GM19467 (cell line): ENCODE results near the gene LACTB.

Experiments
- ATAC-seq: cut with Tn5 transposase; IDR thresholded peaks from one replicate; pipeline ENCODE4 v1.9.1; 2021; ENCODE audit warnings: mild to moderate bottlenecking, moderate library complexity; ENCODE audit not compliant: unreplicated experiment

The LACTB gene

DNA sequence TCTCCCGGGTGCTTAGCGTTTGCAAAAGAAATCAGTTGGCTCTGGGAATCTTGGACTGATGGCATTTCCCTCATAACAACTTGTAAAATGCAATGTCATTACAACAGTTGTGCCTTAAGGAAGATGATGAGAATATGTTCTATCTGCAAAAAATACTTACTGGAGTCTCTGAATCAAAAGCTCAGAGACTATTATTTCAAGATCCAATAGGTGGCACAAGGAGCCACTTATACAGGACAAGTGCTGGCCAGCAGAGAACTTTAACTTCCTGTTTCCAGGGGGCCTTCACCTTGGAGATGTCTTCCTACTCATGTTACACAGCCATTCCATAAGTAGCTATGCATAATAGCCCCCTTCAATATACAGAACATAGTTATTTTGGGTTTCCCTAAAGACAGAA is 44.6 kb downstream of the LACTB start:
- ATAC-seq, result no peak

DNA sequence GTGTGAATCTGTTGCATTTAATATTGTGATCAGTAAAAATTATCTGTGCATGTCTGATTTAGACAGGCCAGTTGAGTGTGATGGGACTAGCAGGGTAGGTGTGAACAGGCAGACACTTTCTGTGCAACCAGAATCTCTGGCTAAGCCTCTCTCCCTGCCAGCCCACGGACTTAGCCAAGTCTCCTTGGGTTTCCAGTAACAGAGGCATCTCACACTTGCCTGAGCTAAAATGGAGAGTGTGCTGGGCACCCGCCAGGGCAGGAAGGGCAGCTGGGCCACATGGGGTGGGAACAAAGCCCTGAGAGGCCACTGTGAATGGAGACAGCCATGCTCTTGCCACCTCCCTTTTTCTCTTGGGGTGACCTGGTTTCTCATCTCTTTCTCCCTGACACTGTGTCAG is 48.1 kb downstream of the LACTB start:
- no peak for ATAC-seq

DNA sequence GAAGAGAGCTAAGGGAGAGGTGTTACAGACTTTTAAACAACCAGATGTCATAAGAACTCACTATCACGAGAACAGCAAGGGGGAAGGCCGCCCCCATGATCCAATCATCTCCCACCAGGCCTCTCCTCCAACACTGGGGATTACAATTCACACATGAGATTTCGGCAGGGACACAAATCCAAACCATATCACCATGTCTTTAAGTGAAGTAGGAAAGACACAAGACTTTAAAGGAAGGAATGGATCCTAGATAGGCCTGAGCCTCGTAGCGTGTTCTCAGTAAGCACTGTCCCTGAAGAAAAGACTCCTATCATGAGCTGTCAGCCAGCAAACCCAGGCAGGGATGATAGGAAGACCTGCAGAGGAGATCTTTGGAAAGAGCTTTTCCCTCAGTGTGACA is 50.7 kb downstream of the LACTB start:
- no peak for ATAC-seq

DNA sequence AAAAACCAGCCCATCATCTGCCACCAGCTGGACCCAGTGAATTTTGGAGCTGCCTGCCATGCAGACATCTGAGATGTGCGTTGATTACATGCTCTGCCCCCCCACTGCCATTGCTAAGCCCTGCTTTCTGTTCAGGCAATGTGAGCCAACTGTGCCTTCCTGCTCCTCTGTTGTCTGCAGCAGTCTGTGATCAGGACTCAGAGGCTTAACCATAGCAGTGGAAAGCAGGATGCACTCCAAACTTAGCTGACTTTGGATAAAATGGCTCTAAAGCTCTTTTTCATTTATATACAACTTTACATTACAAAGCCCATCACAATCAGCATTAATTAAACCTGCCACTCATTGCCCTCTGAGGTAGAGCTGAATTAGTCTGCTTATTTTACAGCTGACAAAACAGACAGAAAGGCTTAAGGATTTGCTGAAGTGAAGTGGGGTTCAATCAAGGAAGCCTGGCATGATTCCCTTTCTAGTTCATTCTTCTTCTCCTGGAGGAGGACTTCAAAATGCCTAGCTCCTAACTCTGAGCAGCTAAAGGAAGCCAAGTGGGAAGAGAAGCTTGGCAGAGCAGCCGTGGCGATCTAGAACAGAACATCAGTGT is 51.3 kb downstream of the LACTB start:
- ATAC-seq, result no peak

DNA sequence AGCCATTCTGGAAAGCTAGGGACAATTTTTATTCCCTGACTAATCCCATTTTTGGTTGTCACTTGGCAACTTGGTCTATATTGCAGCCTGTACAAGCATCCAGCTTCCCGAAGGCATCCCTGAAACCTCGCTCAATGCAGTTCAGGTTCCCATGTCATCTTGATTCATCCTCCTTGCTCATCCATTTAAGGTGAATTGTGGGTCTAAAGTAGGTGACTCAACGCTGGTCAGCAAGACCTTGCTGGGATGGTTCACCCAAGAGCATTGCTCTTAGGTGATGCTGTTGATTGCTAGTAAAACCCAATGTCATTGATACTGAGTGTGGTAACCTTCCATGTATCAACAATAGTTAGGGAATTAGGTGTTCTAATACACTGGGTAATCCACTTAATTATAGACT is 54.6 kb downstream of the LACTB start:
- no peak for ATAC-seq

DNA sequence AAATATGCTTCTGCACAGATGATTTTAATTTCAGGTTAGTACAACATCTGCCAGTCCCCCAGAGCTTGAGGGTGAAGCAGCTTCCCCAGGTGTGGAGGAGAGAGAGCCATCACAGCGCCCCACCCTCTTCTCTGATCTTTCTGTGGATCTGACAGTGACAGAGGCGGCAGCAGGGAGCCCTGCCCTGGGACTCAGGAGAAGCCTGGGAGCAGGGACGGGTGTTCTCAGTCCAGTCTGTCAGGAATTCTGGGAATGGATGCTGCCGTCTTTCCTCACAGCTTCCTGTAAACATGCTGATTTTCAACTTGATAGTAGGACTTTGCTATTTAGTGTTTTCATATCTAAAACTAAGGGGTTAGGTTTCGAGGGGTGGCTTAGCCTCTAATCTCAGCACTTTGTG is 56.4 kb downstream of the LACTB start:
- no peak for ATAC-seq

DNA sequence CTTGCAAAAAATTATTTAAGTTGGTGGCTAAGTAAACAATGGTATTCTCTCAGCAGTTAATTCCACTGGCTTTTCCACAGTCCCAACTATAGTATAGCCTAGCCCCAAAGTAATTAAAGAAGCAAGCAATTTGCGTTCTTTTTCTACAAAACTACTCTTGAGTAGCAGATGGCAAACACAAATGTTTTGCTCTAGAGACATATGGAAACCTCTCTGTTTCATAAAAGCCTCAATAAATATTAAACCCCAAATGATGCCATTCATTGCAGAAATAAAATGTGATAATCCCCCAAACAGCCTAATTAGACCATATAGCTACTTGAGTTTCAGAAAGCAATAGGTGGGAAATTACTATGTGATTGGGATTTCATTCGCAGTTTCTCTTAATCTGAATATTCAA is 59.1 kb downstream of the LACTB start:
- no peak for ATAC-seq

DNA sequence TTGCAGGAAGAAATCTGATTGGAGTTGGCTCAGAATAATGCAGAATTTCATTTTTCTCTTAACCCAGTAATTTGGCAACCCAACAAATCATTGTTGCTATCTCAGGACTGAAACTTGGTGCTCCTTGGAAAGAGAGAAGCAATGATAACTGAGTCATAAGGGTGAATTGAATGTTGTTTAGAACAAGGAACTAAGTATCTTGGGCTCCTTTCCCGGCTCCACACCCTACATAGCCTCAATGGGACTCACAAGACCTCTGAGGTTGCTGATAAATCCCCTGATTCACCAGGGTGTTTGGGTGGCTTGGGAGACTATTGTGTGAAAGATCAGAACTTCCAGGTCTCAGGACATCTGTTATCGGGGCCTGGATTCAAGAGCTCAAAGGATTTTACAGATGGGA is 60.0 kb downstream of the LACTB start:
- ATAC-seq, result no peak

DNA sequence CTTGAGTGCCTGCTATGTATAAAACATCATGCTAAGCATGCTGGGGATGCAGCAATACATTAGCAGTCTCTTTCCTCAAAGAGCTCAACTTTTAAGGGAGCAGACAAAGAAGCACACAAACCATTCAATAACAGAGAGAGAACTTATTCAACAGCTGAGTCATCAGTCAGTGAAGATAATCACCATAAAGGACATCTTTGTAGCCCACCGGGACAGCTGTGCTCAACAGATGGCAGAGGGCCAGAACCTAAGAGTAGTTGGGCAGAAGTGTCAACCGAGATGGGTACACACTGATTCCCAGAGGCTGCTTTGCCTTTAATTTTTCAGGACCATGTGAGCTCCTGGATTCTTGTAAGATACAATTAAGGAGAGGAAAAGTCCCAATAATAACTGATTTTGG is 63.5 kb downstream of the LACTB start:
- no peak for ATAC-seq

DNA sequence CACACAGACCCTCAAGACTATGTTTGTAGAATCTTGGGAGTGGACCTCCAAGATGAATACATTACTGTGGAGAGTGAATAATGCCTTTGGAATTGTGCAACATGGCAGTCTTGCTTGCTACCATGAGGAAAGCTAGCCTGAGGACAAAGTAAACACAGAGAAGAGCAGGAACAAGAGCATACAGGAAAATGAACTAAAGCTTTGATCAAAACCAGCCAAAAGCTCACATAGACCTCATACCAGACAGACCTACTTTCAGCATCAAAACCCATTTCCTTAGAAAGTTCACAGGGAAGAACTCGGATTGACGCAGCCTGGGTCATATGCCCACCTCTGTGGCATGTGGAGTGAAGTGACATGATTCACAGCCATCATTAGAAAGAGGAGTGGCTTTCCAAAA is 64.4 kb downstream of the LACTB start:
- no peak for ATAC-seq

DNA sequence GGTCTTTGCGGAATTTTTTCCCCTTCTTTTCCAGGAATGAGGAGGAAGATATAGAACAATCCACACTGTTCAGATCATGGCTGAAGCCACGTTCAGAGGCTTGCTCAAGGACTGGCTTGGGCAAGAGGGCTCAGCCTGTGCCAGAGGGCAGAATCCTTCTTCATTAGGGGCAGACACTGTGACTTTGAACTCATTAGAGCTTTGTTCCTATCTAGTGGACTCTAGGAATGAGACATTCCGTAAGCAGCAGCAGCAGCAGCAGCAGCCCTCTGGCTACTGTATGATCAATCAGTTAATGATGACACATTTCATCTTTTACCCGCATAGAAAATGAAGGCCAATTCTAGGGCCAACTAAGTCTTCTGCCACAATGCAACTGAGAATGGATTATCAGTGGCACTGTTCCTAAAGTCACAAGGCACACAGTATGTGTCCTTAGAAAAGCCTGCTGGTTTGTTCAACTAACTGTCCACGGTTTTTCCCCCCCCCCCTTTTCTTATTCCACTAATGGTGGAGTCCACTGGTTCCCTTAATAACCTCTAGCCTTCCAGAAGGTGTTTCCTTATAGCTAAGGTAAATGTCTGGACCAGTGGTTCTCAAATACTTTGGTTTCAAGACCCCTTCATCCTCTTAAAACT is 66.0 kb downstream of the LACTB start:
- no peak for ATAC-seq

DNA sequence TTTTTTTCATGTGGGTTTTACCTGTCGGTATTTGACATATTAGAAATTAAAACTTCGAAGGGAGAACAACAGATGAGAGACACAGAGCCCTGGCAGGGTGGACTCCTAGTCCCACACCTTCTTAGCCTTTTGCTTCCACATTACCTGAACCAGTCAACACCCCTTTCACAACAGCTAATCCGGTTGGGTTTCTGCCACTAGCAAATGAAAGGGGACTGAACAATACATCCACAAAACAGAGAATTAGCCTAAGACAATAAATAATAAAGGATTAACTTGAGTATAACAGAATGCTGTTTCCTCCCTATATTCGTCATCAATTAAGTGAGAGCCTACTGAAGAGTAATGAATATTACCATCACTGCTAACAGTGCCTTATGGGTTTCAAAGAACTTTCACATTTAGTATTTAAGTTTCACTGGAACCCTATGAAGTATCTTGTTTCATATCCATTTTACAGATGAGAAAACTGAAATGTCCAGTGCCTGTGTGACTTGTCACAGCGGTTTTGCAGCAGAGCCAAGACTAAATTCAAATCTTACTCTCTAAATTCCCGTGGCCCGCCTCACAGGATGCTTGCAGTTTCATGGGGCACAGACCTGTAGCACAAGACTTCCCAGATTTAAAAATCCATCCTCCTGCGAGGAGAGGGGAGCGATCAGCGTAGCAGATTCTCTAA is 66.7 kb downstream of the LACTB start:
- ATAC-seq, result no peak

DNA sequence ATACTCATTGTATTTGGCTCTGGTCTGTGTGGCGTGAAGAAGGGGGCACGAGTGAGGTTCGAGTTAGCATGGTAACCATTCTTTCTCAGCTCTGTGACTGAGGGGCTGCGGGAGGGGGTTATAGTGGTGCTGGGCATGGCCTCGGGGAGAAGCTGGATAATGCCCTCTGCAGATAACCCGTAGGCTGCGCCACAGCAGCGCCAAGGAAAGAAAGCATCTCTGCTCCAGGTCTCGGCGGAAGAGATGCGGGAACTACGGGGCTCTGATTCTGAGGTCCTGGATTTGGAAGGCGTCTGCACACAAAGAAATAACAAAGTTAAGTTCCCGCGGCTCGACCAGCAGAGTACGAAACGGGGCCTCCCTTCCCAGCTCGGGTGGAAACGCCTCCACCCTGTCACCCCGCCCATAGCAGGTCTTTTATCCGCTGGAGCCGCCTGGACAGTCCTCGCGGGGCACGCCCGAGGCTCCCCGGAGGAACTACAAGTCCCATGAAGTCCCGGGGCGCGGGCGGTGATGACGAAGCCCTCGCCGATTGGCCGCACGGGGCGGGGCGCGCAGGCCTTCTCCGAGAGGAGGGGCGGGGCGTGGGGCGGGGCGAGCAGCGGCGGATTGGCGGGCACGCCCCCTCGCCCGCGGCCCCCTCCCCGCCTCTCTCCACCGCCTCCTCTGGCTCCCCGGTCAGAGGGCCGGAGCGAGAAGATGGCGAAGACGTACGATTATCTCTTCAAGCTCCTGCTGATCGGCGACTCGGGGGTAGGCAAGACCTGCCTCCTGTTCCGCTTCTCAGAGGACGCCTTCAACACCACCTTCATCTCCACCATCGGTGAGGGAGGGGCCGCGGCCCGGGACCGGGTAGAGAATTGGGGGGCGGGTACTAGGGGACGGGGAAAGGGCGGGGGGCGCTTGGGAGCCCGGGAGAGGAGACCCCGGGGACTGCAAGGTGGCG is 67.5 kb downstream of the LACTB start, which contains the start of gene RAB8B:
TSS of gene RAB8B (plus strand) at position 681 of the 946 bp plus-strand sequence. CDS start at position 700, 19 bp downstream.
- ATAC-seq, result peak; percentile 72

DNA sequence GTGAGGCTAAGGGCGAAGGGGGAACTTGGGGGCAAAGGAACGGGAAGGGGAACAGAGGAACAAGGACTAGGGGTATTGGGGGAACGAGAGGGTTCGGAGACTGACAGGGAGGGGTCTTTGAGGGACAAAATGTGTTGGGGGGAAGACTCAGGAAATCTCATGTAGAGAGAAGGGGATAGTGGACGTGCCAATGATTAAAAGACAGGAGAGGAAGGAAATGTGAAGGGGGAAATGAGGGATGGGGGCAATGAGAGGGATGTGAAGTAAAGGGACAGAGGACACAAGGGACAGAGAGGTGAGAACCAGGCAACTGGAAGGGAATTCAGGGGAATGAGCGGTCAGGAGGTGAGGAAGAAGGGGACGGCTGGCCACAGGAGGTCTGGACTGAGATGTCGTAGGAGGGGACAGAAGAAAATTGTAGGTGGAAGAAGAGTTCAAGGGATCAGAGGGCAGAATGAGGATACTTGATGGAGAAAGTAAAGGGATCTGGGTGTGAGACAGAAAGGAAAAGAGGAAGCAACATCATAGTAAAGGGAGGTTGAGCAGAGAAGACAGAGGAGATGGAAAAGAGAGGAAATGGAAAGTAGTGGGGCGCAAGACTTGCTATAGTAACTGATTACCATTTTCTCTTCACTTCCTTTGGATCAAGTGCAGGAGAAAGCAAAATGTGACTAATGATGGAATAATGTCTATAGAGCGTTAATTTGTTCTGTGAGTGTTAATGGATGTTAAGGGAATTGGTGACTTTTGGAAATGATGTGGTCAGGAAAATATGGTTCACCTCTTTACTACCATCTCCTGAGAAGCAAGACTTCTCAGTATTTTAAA is 68.5 kb downstream of the LACTB start:
- ATAC-seq, result no peak

DNA sequence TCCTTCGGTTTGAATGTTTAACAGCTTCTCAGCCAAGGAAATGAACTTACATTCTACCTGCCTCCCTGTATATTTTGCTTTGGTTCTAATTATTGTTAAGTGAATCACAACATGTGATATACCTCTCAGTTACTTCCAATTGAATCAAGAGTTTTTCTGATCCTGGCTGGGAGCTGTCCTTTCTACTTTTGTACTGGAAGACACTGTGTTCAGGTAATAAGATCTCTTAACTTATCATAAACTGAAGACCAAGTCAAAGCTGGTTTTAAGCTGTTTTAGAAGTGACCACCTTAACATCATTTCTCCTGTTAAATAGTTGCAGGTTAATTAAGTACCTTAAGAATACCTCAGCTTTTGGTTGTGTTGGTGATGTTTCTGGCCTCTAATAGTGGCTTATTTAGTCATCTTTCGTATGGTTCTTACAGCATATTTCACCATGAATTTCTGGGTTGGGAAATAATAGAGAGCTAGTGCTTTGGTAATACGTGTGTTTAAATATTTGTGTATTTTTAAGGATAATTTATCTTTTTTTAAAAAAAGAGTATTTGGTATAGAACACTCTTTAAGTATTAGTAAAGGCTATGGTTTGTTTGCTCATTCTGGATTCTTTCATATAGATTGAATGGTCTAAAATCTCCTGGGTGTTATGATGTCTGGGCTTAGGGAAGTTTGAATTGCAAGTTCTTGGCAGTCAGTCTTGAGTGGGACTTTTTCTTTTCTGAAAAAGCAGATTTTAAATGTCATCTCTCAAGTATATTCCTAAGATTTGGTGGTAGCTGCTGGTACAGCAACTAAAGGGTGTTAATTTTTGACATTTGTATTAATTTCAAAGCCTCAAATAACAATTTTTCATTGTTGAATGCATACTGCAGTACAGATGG is 69.3 kb downstream of the LACTB start:
- no peak for ATAC-seq
